HG02973 (cell line): ENCODE measurements around the gene STPG1.
"Not testable (repeated sequence)": the region's sequence is repeated elsewhere in the genome, so short reads cannot be mapped to it uniquely, and the experiment has no call there.

Experiments used
- ATAC-seq: cut with Tn5 transposase; IDR thresholded peaks from one replicate; pipeline ENCODE4 v1.9.1; 2021; ENCODE audit warnings: moderate library complexity; ENCODE audit not compliant: unreplicated experiment

The STPG1 gene, protein sequence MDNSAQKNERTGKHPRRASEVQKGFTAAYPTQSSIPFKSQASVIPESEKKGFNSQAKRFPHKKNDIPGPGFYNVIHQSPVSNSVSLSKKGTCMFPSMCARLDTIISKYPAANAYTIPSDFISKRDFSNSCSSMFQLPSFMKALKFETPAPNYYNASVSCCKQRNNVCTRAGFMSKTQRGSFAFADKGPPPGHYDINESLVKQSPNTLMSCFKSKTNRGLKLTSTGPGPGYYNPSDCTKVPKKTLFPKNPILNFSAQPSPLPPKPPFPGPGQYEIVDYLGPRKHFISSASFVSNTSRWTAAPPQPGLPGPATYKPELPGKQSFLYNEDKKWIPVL

DNA sequence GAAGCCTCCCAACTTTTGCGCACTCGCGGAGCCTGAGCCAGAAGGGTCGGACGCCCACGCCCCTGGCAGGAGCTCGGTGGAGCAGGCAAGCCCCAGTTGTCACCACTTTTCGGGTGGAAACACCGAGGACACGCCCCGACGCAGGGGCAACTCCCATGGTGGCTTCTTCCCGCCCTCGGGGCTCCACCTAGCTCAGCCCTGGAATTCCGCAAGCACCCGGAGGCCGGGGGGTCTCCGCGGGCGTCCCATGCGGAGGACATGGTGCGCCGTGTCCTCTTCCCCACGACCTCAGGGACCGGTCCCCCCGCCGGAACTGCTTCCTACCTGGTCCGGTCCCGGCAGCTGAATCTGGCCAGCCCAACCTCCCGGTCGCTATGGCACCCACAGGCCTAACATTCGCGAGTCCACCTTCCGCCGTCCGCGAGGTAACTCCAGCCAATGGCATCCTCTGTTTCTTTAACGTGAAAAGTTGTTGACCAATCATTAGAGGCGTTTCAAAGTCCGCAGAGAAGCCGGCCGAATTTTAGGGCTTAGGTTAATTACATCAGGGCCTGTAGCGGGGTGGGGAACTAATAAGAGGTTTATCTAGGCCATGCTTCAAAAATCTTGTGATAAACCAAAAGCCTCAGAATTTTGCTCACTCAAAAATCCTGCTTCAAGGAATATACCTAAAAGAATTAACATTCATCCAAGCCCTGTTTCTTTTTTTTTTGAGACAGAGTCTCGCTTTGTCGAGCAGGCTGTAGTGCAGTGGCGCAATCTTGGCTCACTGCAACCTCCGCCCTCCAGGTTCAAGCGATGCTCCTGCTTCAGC is at the start of gene STPG1:
TSS of gene STPG1 (minus strand) at position 433 of the 814 bp plus-strand sequence. CDS start 12,394 bp downstream, outside the sequence.
- ATAC-seq: no peak

DNA sequence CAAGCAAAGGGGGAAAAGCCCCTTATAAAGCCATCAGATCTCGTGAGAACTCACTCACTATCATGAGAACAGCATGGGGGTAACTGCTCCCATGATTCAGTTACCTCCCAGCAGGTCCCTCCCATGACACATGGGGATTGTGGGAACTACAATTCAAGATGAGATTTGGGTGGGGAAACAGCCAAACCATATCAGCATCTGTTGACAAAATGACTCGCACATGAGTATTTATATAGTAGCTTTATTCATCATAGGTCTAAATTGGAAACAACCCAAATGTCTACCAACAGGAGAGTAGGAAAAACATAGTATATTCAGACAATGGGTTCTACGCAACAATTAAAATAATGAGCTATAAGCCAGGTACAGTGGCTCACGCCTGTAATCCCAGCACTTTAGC is 48.5 kb upstream of the STPG1 start:
- ATAC-seq: not testable (repeated sequence)

DNA sequence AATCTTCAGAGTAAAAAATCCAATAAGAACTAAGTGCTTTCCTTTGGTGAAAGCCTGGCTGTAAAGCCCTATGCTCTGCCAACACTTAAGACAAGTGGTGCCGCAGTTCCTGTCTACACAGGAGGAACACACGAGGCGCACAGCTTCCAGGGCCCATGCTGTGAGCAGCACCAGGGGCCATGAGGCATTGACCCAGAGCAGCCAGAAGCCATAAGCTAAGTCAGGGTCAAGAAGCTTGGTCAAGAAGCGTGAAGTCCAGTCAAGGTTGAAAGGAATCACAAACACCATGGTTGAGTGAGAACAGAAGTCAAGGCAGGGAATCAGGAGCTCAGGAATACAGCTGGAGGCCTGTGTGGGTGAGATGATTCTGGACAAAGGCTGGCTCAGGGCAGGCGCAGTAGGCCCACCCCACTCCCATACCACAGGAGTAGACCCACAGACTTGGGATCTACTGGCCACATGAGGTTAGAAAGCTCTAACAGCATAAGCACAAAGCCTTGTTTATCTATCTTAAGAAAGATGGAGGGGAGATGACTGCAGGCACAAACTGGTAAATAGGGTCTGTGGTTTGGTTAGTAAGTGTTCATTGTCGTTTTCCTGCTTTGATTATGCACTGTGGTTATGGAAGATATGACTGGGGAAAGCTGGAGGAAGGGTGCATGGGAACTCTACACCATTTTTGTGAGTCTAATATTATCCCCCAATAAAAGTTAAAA is 46.1 kb upstream of the STPG1 start:
- no peak for ATAC-seq

DNA sequence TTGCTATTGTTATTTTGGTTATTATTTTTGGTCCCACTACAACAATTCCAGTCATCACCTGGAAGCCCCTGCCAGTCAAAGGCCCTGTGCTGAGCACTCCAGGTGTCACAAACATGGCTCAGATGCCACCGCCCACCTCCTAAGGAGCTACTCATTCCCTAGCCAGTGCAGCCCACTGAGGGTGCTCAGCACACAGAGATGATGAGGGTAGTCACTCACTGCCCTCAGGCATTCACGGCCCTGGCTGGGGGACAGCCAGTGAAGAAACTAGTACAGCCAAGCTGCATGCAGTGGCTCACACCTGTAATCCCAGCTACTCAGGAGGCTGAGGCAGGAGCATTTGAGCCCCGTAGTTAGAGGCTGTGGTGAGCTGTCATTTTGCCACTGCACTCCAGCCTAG is 44.3 kb upstream of the STPG1 start:
- ATAC-seq: no peak

DNA sequence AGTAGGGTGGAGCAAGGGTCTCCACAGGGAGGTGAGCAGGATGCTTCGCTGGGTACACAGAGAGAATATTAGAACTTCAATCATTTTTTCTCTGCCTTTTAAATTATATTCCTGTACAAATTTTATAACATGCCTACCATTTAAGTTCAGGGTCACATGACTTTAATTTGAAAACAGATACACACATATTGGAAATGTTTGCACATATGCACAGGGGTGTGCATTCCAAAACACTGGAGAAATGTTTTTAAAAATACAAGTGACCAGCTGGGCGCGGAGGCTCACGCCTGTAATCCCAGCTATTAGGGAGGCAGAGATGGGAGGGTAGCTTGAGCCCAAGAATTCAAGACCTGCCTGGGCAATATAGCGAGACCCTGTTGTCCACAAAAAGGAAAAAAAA is 41.7 kb upstream of the STPG1 start:
- no peak for ATAC-seq

DNA sequence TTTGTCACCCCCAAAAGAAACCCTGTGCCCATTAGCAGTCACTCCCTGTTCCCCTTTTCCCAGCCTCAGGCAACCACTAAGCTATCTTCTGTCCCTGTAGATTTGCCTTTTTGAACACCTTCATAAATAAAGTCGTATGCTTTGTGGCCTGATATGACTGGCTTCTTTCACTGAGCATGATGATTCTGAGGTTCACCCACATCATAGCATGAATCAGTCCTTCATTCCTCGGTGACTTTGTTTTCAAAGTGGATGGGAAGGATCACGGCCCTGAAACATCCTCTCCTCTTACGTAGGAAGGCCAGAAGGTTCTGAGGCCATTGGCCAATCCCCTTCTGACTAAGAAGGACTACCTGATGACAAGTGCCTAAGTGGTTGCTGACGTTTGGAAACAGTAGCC is 41.1 kb upstream of the STPG1 start:
- no peak for ATAC-seq

DNA sequence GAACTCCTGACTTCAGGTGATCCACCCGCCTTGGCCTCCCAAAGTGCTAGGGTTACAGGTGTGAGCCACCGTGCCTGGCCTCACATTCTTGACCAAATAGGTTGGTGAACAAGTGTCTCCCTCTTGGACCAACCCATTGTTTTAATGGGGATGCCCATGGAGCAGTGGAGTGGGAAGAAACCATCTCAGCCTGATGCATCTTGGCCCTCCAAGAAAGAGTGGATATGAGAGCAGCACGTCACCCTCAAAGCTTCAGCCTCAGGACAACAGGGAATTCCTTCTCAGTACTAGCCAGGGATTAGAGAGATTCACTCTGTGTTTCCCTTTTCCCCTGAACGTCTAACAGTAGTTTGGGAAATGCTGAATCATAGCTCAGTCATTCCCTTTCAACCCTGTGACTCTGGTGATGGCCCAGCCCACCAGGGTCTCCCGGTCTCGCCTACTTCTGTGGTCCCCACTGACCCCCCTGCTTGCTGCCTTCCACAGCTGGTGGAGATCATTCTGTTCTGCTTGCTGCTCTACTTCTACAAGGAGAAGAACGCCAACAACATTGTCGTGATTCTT is 39.4 kb upstream of the STPG1 start:
- ATAC-seq: no peak

DNA sequence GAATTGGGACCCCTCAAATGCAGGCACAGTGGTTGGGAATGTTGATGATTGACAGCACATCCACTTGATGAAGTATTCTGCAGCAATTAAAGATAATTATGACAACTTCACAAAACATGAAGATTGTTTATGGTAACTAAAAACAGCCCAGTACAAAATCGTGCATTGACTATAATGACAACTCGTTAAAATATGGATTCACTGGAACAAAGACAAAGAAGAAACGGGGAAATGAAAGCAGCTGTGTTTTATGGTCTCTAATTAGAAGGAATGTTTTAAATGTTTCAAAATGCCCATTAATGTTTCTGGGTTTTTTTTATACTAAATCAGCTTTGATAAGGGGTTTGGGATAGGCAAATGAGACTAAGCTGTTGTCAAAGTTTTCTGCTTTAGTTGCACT is 38.2 kb upstream of the STPG1 start:
- ATAC-seq: no peak

DNA sequence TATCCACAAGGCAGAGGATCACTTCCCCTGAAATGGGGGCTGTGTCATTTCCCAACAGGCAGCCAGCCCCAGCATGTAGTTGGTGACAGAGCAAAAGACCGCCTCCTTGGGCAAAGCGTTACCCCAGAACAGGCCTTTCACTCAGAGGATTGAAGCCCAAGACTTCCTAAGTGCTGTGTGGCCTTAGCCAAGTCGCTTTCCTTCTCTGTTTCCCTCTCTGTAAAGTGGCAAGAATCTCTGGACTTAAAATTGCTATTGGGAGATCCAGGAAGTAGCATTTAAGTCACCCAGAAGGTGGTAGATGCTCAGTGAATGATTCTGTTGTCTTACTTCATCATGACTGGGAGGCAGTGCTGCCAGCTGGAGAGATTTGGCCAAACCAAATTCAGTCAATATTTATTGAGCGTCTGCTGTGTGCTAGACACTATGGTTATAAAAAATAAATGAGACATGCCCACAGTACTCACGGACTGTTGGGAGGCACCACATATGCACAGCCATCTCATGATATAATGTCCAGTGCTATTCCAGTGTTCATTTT is 37.3 kb upstream of the STPG1 start:
- ATAC-seq: no peak

DNA sequence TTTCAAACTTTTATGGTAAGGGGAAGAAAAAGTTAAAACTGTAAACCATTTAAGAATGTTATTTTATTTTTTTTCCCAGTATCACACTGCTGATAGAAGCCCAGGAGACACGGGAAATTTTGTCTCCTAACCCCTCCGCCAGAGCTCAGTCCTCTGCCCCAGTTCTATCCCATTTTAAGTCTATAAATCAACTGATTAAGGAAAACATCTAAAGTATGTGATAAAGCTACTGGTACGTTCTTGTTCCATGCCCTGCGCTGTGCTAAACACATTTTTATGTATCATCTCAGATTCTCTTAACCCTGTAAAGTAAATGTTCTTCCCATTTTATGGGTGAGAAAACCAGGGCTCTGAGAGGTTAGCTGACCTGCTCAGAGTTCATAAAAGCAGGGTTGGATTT is 36.7 kb upstream of the STPG1 start:
- ATAC-seq: no peak

DNA sequence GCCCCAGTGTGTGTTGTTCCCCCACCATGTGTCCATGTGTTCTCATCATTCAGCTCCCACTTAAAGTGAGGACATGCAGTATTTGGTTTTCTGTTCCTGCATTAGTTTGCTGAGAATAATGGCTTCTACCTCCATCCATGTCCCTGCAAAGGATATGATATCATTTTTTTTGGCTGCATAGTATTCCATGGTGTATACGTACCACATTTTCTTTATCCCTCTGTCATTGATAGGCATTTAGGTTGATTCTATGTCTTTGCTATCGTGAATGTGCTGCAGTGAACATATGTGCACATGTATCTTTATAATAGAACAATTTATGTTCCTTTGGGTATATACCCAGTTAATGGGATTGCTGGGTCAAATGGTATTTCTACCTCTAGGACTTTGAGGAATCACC is 32.9 kb upstream of the STPG1 start:
- ATAC-seq: not testable (repeated sequence)

DNA sequence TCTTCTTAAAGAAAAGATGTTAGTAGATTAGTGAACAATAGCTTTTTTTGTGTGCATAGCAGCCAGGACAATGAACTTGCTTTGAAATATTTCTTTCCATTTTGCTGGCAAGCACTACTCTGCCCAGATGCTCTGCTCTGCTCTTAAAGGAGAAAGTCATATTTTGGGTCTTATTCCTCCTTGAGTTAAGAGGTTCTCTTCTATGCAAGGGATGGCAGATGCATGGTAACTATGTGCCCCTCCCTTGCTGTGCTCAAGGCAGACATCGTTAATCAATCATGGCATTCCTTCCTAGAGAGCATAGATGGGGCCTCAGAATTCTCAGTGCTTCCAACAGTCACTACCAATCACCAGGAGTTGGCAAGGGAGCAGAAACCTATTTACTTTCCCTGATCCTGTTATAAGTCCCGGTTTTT is 29.7 kb upstream of the STPG1 start:
- ATAC-seq: no peak

DNA sequence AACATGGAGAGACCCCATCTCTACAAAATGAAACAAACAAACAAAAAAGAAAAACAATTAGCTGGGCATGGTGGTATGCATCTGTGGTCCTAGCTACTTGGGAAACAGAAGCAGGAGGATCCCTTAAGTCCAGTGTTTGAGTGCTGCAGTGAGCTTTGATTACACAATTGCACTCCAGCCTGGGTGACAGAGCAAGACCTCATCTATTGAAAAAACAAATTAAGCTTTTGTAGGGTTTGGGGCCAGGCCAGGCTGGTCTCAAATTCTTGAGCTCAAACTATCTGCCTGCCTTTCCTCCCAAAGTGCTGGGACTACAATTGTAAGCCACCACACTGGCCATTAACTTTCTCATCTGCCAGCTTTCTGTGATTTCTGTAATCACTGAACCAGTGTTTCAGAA is 29.2 kb upstream of the STPG1 start:
- ATAC-seq: no peak

DNA sequence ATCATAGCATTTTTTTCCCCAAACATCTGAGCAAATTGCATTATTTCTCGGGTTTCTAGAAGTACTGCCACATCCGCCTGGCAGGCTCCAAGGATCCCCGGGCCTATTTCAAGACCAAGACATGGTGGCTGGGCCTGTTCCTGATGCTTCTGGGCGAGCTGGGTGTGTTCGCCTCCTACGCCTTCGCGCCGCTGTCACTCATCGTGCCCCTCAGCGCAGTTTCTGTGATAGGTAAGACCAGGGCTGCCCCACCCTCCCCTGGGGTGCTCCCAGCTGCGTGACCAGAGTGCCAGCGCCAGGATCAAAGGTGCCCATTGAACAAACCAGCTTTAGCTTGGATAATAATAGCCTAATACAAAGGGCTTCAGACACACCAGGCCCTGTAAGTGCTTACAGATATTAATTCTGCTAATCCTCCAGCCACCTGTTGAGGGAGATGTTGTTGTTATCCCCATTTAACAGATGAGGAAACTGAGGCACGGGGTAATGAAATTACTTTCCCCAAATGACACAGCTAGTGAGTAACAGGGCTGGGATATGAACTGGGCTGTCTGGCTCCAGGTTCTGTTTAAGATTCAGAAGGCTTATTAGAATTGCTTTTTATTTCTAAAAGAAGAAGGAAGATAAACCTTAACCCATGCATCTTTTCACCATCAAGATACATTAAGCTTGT is 28.6 kb upstream of the STPG1 start:
- ATAC-seq: no peak

DNA sequence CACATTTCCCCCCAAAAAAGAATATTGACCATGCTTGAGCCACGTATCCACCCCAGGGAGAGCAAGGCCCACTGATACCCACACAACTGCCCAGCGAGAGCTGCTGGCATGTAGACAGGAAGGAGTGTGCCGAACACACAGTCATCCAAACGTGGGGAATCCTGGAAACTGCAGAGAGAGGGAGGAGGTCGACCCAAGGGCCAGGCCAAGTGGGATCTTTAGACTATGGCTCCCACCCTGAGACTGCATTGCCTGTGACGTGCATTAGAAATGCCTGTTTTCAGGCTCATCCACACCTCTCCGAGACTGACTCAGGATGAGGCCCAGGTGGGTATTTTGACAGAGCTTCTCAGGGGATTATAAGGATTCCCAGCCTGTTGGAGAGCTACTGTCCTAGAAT is 27.9 kb upstream of the STPG1 start:
- no peak for ATAC-seq

DNA sequence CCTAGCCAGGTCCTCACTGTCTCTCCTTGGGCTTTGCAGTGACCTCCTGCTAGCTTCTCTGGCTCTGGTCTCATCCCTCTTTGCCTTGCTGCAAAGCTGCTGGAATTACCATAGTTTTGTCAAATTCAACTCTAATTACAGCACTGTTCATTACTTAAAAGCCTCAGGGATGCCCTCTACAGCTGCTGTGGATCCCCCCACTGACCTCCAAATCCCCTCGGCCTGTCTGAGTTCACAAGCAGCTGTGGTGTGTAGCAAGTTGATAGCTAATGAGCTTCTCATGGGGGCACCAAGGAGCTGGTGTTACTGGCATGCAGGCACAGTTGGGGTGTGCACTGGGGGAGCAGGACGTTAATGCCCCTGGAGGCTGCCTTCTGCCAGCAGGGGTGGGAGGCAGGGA is 26.9 kb upstream of the STPG1 start:
- no peak for ATAC-seq

DNA sequence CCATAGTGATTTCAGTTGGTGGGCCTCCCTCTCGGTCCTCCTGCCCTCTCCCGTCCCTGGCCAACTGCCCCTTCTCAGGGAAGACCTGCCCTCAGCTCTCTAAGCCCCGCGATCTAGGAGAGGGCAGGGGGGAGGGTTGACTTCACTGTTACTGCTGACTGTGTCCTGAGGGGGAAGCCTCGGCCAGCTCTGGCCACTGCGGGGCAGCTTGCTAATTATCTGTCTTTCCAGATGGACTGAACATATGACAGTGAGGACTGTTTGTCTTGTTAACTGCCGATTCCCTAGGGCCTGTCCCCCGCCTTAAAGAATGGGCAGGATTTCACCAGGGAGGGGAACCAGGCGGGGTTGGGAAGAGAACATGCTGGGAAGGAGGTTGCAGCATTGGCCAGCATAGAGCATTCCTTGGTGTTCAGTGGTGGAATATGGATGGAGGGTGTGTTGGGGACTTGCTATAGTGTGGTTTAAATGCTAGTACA is 24.9 kb upstream of the STPG1 start:
- no peak for ATAC-seq

DNA sequence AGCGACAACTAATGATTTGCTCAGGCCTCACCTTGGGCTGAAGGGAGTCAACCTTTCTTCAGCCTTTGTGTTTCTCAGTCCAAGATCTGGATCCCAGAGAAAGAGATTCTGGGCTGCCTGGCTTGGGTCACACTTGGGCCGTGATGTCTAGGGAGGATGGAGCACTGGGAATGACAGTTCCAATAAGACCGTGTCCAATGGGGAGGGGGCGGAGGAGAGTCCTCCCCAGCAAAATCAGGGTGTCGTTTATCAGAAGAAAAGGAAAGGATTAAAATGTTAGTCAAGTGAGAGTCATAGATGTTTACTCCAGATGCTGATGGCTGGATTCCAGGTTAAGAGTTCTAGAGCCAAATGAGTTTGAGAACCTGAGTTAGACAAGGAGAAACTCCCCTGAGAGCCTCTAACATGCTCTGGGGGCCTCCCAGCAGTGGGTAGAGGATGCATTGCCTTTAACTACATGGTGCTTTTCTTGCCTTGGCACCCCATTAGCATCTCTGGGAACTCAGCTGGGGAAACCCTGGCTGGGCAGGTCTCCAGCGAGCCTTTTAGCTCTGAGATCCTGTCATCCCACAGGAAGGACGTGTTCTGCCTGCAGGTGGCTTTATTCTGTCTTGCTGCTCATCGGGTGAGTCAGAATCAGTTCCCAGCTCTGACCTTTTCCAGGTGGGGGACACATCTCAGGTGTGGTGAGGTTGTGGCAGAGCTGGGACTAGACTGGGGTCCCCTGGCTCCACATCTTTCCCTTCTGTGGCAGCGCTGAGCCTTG is 24.2 kb upstream of the STPG1 start:
- ATAC-seq: no peak

DNA sequence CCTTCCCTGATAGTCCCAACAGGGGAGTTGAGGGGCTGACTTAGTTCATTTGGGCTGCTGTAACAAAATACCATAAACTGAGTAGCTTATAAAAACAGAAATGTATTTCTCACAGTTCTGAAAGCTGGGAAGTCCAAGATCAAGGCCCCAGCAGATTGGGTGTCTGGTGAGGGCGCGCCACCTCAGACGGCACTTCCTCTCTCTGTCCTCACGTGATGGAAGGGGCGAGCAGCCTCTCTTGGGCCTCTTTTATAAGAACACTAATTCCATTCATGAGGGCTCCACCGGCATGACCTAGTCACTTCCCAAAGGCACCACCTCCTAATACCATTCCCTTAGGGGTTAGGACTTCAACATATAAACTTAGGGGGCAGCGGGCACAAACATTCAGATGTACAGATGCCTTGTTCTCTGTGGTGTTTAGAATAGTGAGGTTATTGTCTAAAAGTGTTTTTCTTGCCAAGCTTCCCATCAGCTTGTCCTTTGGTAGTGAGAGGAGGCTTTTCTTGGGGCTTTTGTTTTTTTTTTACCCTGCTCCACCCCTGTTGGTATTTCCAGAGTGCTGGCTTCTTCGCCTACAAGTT is 22.3 kb upstream of the STPG1 start:
- ATAC-seq: no peak

DNA sequence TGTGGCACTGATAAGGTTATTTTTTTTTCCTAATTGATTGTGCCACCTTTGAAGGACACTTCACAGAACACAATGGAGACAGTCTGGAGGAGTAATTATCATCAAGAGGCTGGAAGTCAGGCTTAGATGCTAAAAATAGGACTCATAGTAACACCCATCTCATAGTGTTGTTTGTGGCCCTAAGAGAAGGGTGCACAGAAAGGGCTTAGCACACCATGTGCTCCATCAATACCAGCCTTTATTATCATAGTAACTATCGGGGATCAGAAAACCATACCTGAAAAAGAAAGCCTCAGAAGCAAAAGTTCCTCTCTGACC is 13.9 kb upstream of the STPG1 start:
- ATAC-seq: no peak
